Kidney (tissue), 14 donors: ENCODE measurements around the gene PRKCD. TPM values are rescaled to one million over a fixed set of nuclear protein-coding genes. Genes with fewer than 3 reads are reported as not detected.

ENCODE experiments used
- DNase-seq, 5 donors: peaks; one replicate each; pipeline ENCODE4 v3.0.0-alpha.2; 2013 to 2020
- FAIRE-seq: peaks from 2 replicates; lab custom pipeline; 2012; peaks lifted over from hg19 to GRCh38; lab: Jason Lieb, UNC
- H3K27ac ChIP-seq, 2 donors: one replicate each; pipeline ENCODE4 v1.7.0; 2013; ENCODE audit warnings: low read depth in 2 of 2, low read length in 2 of 2, inconsistent platforms in 1 of 2
- H3K27me3 ChIP-seq: one replicate; pipeline ENCODE4 v1.7.1; 2013; ENCODE audit warnings: low read length, inconsistent platforms; ENCODE audit not compliant: control insufficient read depth, insufficient read depth
- H3K36me3 ChIP-seq, 3 donors: one replicate each; pipeline versions ENCODE4 v1.7.0 to v1.7.1; 2013; ENCODE audit warnings: low read length in 3 of 3, control low read depth in 1 of 3, inconsistent platforms in 1 of 3; ENCODE audit not compliant: insufficient read depth in 3 of 3, control insufficient read depth in 2 of 3
- H3K4me1 ChIP-seq, 3 donors: one replicate each; pipeline versions ENCODE4 v1.7.0 to v1.7.1; 2013; ENCODE audit warnings: low read length in 3 of 3, inconsistent platforms in 1 of 3, low read depth in 1 of 3; ENCODE audit not compliant: control insufficient read depth in 2 of 3, insufficient read depth in 2 of 3
- H3K4me3 ChIP-seq, 3 donors: one replicate each; pipeline versions ENCODE4 v1.7.0 to v1.8.1; 2013; ENCODE audit warnings: low read length in 3 of 3, control low read depth in 1 of 3, inconsistent platforms in 1 of 3
- H3K9ac ChIP-seq, 3 donors: one replicate each; pipeline versions ENCODE4 v1.7.0 to v1.7.1; 2013; ENCODE audit warnings: low read length in 3 of 3, control low read depth in 1 of 3, inconsistent platforms in 1 of 3
- H3K9me3 ChIP-seq, 3 donors: one replicate each; pipeline versions ENCODE4 v1.7.0 to v1.7.1; 2013; ENCODE audit warnings: low read length in 3 of 3, control low read depth in 1 of 3, inconsistent platforms in 1 of 3; ENCODE audit not compliant: control insufficient read depth in 2 of 3, insufficient read depth in 1 of 3
- intact Hi-C: fragments of 100-400 bp; cut with DNase I; formaldehyde crosslinking; loops from one replicate; pipeline ENCODE4 v1.11.1; 2022
- polyA plus RNA-seq: library from polyadenylated mRNA; stranded (reverse); fragments of 350-450 nt; fragmentation: Illumina TruSeq; extraction: RNeasy Lipid Tissue Mini Kit (QIAGEN cat#74804); gene quantifications from one replicate; pipeline ENCODE4 v1.2.3, GENCODE V29; 2014; ENCODE audit warnings: low read depth, low replicate concordance; ENCODE audit not compliant: insufficient read depth
- total RNA-seq: library from RNA; stranded (reverse); fragmentation: NEBNext Ultra II Directional; extraction: Animal tissue kit (Norgen Biotek cat#: 25700); gene quantifications from one replicate; pipeline ENCODE4 v1.2.1, GENCODE V29; 2021
- TF ChIP-seq, protein P1 (sequence below): IDR thresholded peaks from 3 replicates; pipeline ENCODE4 v1.5.1; 2012; ENCODE audit warnings: mild to moderate bottlenecking, moderate library complexity, borderline replicate concordance; ENCODE audit not compliant: insufficient read depth; ENCODE audit errors: extremely low read depth
- donor health status: control.
- donor health status: control.
- donor health status: control.
- donor health status: control.
- donor health status: control.
- donor health status: DM: yes; HTN: yes; CAD: no.
- donor health status: Normal renal cell carcinoma (clear cell type).

PRKCD gene
- total and polyA plus RNA-seq, 2 donors from 2014 or later, result 26.6 to 29.1 TPM

DNA sequence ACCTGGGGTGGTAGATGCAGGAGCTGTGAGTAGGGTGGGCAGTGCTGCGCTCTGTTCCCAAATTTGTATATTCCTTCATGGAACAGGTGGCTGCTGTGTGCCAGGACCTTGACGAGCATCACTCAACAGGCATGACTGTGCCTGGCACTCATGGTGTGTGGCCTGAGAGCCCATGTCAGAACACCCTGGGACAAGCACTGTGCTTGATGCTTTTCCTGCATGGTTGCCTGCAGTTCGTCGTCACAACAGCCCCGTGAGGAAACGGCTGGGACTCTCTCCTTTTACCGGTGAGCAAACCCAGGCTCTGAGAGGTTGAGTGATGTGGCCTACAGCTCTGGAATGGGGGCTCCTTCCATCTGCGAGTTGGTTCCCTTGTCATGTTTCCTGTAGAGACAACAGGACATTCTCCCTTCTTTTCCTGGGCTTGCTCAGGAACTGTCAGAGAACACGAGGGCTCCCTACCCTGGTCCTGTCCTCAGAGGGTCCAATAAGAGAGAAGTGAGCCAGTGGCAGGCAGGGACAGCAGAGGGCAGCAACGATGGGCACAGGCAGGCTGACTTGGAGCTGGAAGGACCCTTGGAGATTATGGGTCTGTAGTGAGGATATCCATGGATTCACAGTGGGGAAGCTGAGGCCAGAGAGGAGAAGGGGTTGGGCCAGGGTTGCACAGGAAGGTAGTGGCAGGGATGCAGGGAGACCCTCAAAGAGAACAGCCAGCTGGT lies 37.4 kb downstream of the PRKCD start:
- no peak overlapping the region for H3K9ac ChIP-seq
- no peak overlapping the region for H3K27ac ChIP-seq
- intact Hi-C loops, result loop anchor here (5.0 to 10.0 kb wide), 2 partner anchors 64 to 86 kb away; partner anchors contain the start of gene RFT1
- peaks cover 0 to 7% (median 0%) of the 10 kb centered on the region in 3 donors for H3K4me1 ChIP-seq
- H3K4me3 ChIP-seq, result no peak overlapping the region
- no peaks in the 10 kb centered on the region for H3K27me3 ChIP-seq
- H3K36me3 ChIP-seq, result no peaks in the 10 kb centered on the region
- DNase-seq (no peak), FAIRE-seq (no peak)
- TF ChIP-seq, protein P1, sequence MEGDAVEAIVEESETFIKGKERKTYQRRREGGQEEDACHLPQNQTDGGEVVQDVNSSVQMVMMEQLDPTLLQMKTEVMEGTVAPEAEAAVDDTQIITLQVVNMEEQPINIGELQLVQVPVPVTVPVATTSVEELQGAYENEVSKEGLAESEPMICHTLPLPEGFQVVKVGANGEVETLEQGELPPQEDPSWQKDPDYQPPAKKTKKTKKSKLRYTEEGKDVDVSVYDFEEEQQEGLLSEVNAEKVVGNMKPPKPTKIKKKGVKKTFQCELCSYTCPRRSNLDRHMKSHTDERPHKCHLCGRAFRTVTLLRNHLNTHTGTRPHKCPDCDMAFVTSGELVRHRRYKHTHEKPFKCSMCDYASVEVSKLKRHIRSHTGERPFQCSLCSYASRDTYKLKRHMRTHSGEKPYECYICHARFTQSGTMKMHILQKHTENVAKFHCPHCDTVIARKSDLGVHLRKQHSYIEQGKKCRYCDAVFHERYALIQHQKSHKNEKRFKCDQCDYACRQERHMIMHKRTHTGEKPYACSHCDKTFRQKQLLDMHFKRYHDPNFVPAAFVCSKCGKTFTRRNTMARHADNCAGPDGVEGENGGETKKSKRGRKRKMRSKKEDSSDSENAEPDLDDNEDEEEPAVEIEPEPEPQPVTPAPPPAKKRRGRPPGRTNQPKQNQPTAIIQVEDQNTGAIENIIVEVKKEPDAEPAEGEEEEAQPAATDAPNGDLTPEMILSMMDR, result no peak
- H3K9me3 ChIP-seq, result no peaks in the 10 kb centered on the region

DNA sequence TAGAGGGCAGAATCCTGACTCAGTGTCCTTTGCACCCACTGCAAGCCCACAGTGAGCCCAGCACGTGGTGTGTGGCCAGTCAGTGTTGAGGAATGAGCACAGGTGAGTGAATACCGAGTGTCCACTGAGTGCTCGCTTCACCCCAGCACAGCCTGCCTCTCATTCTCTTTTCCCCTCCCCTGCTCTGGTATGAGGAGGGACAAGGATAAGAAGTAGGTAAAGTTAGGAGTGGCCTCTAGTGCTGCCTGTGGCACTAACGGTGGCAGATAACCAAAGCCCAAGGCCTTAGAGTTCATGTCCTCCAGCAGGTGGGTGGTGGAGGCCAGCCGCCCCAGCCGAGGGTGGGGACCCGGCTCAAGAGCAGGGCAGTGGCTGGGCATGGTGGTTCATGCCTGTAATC lies 38.0 kb downstream of the PRKCD start:
- Histone ChIP-seq H3K27me3 (no peaks in the 10 kb centered on the region), H3K9me3 (no peaks in the 10 kb centered on the region), H3K4me3 (no peak overlapping the region), H3K36me3 (no peaks in the 10 kb centered on the region), H3K9ac (no peak overlapping the region), H3K27ac (no peak overlapping the region), H3K4me1 (peaks cover 0 to 5% (median 0%) of the 10 kb centered on the region in 3 donors)
- FAIRE-seq, result no peak
- intact Hi-C loops, result loop anchor here (5.0 to 10.0 kb wide), 2 partner anchors 64 to 87 kb away; partner anchors contain the start of gene RFT1
- TF ChIP-seq, protein P1, result no peak
- DNase-seq, result no peak

DNA sequence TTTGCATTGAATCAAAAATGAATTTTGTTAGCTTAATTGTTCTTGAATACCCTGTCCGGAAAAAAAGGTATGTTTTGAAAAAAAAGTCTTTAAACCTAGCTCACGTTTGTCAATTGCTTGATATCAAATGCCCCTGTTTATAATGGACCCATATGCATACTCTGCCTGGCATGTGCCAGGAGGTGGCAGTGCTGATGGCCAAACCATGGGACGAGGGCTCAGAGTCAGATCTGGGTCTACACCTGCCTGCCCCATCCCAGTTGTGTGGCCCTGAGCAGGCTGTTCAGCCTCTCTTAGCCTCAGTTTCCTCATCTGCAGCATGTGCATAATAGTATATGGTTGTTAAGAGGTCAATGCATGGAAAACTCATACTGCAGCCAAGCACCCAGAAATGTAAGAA lies 38.8 kb downstream of the PRKCD start:
- no peak overlapping the region for H3K9ac ChIP-seq
- TF ChIP-seq, protein P1, result no peak
- H3K4me1 ChIP-seq, result peaks cover 0 to 2% (median 0%) of the 10 kb centered on the region in 3 donors
- H3K27me3 ChIP-seq, result no peaks in the 10 kb centered on the region
- no peak overlapping the region for H3K4me3 ChIP-seq
- FAIRE-seq (no peak), DNase-seq (no peak)
- H3K27ac ChIP-seq, result no peak overlapping the region
- H3K36me3 ChIP-seq, result no peaks in the 10 kb centered on the region
- no peaks in the 10 kb centered on the region for H3K9me3 ChIP-seq
- intact Hi-C loops, result loop anchor here (5.0 to 10.0 kb wide), 2 partner anchors 65 to 88 kb away; partner anchors contain the start of gene RFT1
